ENCODE results near the gene RAD51AP1. TPM values are rescaled to one million over a fixed set of nuclear protein-coding genes. Genes with fewer than 3 reads are reported as not detected.
A peak's percentile ranks its signal among the peaks of the same experiment; 100 is the strongest.

Gene RAD51AP1
- total RNA-seq, 1 experiment from 2014 or later: 59.4 TPM

GRCh38 chr12:4580281-4580688 lies 41.6 kb downstream of the RAD51AP1 start:
- H4K91ac ChIP-seq (ENCODE audit: insufficient read length, low read depth, low read length): no peak overlapping the region
- no peak overlapping the region for H2AFZ ChIP-seq (ENCODE audit: low read length)
- H3K9me3 ChIP-seq (ENCODE audit: control insufficient read depth, low read depth, low read length): no peaks in the 10 kb centered on the region
- H4K20me1 ChIP-seq (ENCODE audit: control insufficient read depth, insufficient read depth, insufficient read length): no peaks in the 10 kb centered on the region
- H3K4me2 ChIP-seq (ENCODE audit: insufficient read depth, insufficient read length, low read length): no peak overlapping the region
- no peak overlapping the region for H4K8ac ChIP-seq (replicated peaks; ENCODE audit: insufficient read length, low read depth, low read length)
- H2BK120ac ChIP-seq (ENCODE audit: low read depth, low read length, poor library complexity, severe bottlenecking): no peak overlapping the region
- no peak overlapping the region for H2AK5ac ChIP-seq (ENCODE audit: insufficient read length, low read length)
- no peak overlapping the region for H2BK5ac ChIP-seq (ENCODE audit: insufficient read length, low read length)
- Mint-ChIP-seq H3K4me1 (peaks cover 20 to 25% of the 10 kb centered on the region in 2 experiments), H3K36me3 (ENCODE audit: insufficient read depth in 1 of 3, low read depth in 3 of 3) (no peaks in the 10 kb centered on the region), H3K27ac (peak overlapping the region in 1 of 3 experiments; percentile 93; a peak in 2 of 7 replicates), H3K9me3 (no peaks in the 10 kb centered on the region), H3K4me3 (peak overlapping the region in 1 of 2 experiments; percentile 12; a peak in 1 of 5 replicates), H3K27me3 (ENCODE audit: low read depth) (peaks cover 10% of the 10 kb centered on the region)
- no peaks in the 10 kb centered on the region for H3K23me2 ChIP-seq (ENCODE audit: insufficient read length, low read depth, low read length, poor library complexity, severe bottlenecking)
- H4K5ac ChIP-seq (ENCODE audit: insufficient read length, low read depth, low read length): no peak overlapping the region
- H3K27me3 ChIP-seq (ENCODE audit: insufficient read depth, low read length): no peaks in the 10 kb centered on the region
- no peak overlapping the region for H3K9ac ChIP-seq (ENCODE audit: extremely low read depth, insufficient read length, low read length)
- no peak for DNase-seq
- TF ChIP-seq, protein P1, sequence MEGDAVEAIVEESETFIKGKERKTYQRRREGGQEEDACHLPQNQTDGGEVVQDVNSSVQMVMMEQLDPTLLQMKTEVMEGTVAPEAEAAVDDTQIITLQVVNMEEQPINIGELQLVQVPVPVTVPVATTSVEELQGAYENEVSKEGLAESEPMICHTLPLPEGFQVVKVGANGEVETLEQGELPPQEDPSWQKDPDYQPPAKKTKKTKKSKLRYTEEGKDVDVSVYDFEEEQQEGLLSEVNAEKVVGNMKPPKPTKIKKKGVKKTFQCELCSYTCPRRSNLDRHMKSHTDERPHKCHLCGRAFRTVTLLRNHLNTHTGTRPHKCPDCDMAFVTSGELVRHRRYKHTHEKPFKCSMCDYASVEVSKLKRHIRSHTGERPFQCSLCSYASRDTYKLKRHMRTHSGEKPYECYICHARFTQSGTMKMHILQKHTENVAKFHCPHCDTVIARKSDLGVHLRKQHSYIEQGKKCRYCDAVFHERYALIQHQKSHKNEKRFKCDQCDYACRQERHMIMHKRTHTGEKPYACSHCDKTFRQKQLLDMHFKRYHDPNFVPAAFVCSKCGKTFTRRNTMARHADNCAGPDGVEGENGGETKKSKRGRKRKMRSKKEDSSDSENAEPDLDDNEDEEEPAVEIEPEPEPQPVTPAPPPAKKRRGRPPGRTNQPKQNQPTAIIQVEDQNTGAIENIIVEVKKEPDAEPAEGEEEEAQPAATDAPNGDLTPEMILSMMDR (conservative IDR thresholded peaks at IDR 0.05): no peak
- H2BK20ac ChIP-seq (ENCODE audit: low read depth, low read length, poor library complexity, severe bottlenecking): no peak overlapping the region
- H3K79me1 ChIP-seq (ENCODE audit: insufficient read depth, low read depth, low read length, poor library complexity, severe bottlenecking): no peaks in the 10 kb centered on the region
- no peak overlapping the region for H2BK12ac ChIP-seq (ENCODE audit: insufficient read length, low read depth, low read length)
- H3K18ac ChIP-seq (ENCODE audit: insufficient read length, low read depth, low read length): no peak overlapping the region
- no peak overlapping the region for H3K56ac ChIP-seq (ENCODE audit: insufficient read length, low read depth, low read length)
- no peak overlapping the region for H2BK15ac ChIP-seq (ENCODE audit: low read depth, low read length)
- H3K14ac ChIP-seq (ENCODE audit: insufficient read depth, low read length): no peak overlapping the region
- no peaks in the 10 kb centered on the region for H3K79me2 ChIP-seq (ENCODE audit: insufficient read depth, low read length)
- no peak overlapping the region for H3K4ac ChIP-seq (ENCODE audit: low read depth, low read length)
- no CpG with 5 or more reads among the region's 3 CpGs for WGBS (ENCODE audit: extremely low coverage, insufficient read length, low lambda C conversion rate)
- no peak overlapping the region for H3K27ac ChIP-seq (ENCODE audit: insufficient read length, low read depth, low read length)
- H3T11ph ChIP-seq (ENCODE audit: low read length): no peak overlapping the region
- H3K4me1 ChIP-seq (ENCODE audit: insufficient read depth, low read length): no peaks in the 10 kb centered on the region; the same call in 1 of the 2 replicates
- no peak overlapping the region for H3K23ac ChIP-seq (ENCODE audit: insufficient read length, low read depth, low read length)

Measured in H9 (cell line).